Activated T-helper 9 cell treated with anti-CD3 and anti-CD28 coated beads, Interleukin-2, amount 50 U/mL, for 16 hours (primary cell): Measurements from ENCODE around the gene TSN.
A peak's percentile ranks its signal among the peaks of the same experiment; 100 is the strongest.
"Not testable (repeated sequence)": the region's sequence is repeated elsewhere in the genome, so short reads cannot be mapped to it uniquely, and the experiment has no call there.

Experiments used
- DNase-seq: peaks from one replicate; pipeline ENCODE4 v3.0.0-alpha.2; 2020; ENCODE audit warnings: low read depth

TSN gene

GRCh38 chr2:121755237-121756111 is at the start of gene TSN:
Gene TSN (plus strand): TSS chr2:121755651. CDS start chr2:121755780, 129 bp downstream.
- DNase-seq: peak; percentile 96

DNA sequence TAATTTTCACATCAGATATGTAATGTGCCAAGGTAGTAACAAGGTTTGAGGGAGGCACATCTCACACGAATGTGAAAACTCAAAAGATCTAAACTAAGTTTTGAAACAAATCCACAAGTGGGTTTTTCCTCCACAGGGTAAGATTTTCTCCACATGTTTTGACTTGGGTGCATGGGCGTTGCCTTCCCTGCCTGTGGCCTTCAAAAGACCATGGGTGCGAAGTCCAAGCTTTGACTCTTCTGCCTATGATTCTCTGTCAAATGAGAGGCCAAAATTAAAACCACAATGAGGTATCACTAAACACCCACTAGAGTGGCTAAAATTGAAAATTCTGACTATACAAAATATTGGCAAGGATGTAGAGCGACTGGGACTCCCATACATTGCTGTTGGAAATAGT is 49.5 kb upstream of the TSN start:
- DNase-seq: no peak

GRCh38 chr2:121707344-121707919 is 48.0 kb upstream of the TSN start:
- no peak for DNase-seq

- DNase-seq: no peak
Measured at GRCh38 chr2:121707920-121708361, 47.5 kb upstream of the TSN start.

DNA sequence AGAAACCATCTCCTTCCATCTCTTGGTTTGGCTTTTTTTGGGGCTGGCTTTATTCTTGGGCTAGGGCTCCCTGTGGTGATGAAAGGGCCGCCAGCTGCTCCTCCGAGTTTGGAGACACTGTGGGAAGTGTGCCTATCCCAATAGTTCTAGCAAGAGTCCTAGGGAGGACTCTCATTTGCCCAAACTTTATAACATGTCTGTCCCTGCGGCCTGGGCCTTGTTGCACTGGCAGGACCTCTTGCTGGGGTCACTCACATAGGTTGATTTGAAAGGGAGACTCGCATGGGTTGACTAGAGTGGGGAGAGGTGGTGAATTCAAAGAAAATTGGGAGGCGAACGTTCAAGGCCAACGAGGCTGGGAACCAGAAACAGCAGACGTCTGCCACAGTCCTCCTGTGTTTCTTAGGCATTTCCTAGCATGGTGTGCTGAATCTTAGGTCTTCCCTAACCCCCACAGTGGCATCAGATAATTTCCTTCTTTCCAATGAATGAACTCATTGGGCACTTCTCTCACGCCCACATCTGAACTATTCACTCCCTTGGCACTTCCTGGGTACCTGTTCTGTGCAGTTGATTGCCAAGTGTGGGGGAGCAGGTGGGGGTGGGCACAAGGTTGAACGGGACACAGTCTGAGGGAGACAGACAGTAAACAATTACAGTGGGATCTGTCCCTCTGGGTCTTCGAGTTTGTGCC is 45.5 kb upstream of the TSN start:
- no peak for DNase-seq

DNA sequence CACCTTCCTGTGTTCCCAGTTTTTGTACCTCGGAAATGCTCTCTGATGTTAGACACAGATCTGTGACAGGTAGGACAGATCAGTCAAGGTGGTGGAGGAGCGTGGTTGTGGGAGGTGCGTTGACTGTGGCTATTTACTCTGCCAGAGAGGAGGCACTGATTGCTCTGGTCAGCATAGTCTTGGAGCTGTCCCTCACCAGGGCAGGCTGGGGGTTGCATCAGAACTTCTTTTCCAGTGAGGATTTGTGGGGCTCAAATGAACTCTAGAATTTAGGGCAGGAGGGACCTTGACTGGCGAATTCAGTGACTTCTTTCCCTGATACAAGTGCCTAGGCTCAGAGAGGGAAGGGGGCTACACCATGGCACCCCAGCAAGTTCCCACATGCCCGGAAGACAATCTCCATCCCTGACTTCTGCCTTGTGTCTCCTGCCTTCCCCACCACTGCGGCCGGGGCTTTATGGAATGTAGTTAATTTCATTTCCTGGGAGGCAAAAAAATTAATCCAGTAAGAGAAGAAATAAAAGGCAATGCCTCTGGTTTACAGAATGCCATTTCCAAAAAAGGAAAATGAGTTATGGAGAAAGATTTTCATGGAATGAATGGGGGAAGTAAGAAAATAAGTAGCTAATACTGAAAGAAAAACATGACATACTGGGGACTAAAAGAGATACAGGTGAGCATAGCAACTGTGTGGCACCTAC is 44.8 kb upstream of the TSN start:
- DNase-seq: no peak

DNA sequence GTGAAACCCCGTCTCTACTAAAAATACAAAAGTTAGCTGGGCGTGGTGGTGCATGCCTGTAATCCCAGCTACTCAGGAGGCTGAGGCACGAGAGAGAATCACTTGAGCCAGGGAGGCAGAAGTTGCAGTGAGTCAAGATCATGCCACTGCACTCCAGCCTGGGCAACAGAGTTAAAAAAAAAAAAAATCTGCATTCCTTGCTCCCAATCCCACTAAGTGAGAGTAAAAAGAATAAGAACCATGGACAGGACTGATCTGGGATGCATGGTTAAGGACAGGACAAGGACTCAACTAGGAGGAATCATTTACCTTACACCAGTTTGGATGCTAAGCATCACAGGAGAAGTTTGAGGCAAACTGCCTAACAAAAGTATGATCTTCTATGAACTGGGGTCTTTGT is 44.0 kb upstream of the TSN start:
- not testable (repeated sequence) for DNase-seq

DNA sequence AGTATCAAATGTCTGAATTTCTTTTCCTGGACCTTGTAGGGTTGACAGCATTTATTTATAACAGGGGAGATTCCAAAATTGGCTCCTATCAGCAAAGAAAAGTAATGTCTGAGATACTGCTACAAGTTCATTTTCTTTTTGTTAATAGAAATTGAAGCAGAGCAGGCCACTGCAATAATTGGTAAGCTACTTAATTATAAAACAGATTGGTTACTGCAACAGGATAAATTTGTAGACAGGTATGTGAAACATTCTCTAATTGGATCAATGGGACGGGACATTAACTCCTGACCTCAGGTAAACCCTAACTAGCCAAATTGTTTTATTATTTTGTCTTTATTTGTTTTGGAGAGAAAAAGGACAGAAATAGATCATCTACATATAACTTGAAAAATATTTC is 39.3 kb upstream of the TSN start:
- DNase-seq: no peak

GRCh38 chr2:121717529-121717928 is 37.9 kb upstream of the TSN start:
- DNase-seq: no peak

DNA sequence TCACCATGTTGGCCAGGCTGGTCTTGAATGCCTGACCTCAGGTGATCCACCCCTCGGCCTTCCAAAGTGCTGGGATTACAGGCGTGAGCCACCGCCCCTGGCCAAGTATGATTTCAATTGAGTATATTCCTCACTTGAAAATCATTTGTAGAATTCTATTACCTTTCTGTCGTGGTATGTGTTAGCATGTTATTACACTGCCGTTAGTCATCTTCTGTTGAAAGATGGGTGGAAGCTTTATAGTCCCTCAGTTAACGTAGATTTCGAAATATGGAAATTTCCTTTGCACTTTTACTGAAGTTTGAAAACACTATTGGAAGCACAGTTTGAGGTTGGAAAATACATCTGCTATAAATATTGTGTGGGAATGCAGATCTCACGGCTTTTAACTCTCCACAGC is 33.5 kb upstream of the TSN start:
- DNase-seq: no peak

GRCh38 chr2:121722479-121722878 is 33.0 kb upstream of the TSN start:
- DNase-seq: no peak

DNA sequence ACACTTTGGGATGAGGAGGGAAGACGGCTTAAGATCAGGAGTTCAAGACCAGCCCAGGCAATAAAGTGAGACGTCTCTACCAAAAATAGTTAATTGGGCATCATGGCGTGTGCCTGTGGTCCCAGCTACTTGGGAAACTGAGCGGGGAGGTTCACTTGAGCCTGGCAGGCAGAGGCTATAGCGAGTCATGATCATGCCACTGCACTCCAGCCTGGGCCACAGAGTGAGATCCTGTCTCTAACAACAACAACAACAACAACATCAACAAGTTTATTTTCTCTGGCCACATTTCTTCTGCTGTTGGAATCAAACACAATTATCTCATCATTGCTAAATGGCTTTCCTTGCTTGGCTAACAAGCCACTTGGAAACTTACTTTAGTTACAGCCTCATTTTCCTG is 32.1 kb upstream of the TSN start:
- DNase-seq: no peak

DNA sequence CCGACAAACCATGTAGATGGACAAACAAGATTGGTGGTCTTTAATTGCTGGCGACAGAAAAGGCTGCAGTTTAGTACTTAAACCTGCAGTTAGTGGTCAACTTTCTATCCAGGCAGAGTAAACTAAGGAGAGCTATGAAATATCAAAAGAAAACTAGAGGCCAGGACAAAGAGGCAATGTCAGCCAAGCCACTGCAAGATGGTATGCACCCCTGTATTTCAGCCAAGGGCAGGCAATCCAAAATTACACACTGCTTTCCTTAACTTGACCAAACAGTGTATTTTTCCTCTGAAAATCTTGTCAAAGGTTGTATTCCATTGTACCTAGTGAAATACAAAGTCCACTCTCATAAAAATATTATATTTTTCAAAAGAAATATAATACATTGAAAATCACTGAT is 28.1 kb upstream of the TSN start:
- no peak for DNase-seq

GRCh38 chr2:121727950-121728349 is 27.5 kb upstream of the TSN start:
- DNase-seq: no peak

- no peak for DNase-seq
Measured at GRCh38 chr2:121731366-121731765, 24.1 kb upstream of the TSN start.

DNA sequence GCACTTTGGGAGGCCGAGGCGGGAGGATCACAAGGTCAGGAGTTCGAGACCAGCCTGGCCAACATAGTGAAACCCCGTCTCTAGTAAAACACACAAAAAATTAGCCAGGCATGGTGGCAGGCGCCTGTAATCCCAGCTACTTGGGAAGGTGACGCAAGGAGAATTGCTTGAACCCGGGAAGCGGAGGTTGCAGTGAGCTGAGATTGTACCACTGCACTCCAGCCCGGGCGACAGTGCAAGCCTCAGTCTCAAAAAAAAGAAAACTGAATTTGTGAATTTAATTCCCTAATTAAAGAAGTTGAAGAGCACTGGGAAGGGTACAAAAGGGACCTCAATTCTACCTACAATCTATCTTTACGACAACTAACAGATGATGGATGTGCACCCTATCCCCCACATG is 20.9 kb upstream of the TSN start:
- DNase-seq: not testable (repeated sequence)

DNA sequence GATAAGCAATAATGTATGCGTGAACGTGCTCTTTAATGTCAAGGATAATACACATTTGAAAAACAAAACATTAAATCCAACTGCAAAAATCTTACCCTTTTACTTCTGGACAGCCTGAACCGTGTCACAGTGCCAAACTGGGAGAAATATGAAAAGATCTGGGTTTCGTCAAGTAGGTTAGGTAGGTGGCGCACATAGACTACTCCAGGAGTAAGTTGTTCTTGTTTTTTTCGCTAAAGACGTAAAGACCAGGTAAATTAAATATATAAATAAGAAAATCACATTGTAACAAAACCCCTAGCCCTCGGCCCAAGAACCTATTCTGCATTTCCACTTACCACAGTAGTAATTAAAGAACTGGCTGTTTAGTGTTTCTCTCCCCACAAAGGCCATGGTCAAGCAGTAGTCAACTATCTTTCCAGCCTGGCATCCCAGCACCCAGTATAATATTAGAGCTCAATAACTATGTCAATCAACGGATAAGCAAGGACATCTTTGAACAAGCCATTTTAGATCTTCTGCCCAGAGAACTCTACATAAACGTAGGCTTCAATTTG is 19.9 kb upstream of the TSN start:
- DNase-seq: no peak

DNA sequence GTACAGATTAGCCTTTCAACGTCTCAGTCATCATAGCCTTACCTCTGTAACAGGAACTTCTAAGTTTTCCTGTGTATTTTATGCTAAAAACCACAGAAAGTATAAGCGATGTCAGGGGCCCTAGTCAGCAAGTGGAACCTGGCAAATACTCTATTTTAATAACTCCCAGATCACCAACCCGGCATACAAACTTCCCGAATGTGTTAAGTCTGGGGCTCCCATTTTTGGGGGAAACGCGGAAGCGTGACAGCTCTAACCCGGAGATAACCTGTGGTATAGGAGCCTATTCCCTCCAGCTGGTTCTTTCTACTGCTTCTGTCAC is 19.4 kb upstream of the TSN start:
- DNase-seq: no peak

GRCh38 chr2:121736462-121737336 is 18.8 kb upstream of the TSN start, which contains the start of gene NIFK:
Gene NIFK (minus strand): TSS chr2:121736875. CDS start chr2:121736850, 25 bp downstream.
- DNase-seq: peak; percentile 100

DNA sequence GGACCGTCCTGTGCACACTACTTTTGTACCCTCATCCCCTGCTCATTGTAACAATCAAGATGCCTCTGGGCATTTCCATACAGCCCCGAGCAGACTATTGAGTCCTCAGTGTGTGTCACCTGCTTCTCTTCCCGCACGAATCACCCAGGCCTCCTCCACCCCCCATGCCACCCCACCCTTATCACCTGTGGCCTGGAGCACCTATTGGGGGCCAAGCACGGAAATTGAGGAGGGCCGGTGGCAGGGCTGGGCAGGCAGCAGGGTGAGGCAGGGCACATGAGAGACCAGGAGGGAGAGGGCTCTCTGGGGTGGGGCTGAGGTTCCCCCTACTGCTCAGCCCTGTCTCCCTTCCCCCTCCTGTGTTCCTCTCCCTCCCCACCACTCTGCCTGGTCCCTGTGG is 14.5 kb upstream of the TSN start:
- DNase-seq: no peak

DNA sequence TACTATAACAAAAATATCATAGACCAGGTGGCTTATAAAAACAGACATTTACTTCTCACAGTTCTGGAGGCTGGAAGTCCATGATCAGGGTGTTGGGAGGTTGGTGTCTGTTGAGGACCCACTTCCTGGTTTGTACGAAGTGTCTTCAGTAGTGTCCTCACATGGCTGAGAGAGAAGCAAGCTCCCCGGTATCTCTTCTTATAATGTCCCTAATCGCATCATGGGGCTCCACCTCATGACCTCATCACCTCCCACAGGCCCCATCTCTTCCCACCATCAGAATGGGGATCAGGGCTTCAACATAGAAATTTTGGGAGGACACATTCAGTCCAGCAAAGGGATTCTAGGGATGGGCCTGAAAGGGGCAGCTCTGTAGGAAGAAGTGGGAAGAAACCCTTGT is 14.0 kb upstream of the TSN start:
- no peak for DNase-seq
